HG02938 (cell line): ENCODE results near the gene TLX1.

ENCODE experiments used
- ATAC-seq: cut with Tn5 transposase; IDR thresholded peaks from one replicate; pipeline ENCODE4 v1.9.1; 2021; ENCODE audit warnings: mild to moderate bottlenecking, moderate library complexity; ENCODE audit not compliant: unreplicated experiment

TLX1 gene

DNA sequence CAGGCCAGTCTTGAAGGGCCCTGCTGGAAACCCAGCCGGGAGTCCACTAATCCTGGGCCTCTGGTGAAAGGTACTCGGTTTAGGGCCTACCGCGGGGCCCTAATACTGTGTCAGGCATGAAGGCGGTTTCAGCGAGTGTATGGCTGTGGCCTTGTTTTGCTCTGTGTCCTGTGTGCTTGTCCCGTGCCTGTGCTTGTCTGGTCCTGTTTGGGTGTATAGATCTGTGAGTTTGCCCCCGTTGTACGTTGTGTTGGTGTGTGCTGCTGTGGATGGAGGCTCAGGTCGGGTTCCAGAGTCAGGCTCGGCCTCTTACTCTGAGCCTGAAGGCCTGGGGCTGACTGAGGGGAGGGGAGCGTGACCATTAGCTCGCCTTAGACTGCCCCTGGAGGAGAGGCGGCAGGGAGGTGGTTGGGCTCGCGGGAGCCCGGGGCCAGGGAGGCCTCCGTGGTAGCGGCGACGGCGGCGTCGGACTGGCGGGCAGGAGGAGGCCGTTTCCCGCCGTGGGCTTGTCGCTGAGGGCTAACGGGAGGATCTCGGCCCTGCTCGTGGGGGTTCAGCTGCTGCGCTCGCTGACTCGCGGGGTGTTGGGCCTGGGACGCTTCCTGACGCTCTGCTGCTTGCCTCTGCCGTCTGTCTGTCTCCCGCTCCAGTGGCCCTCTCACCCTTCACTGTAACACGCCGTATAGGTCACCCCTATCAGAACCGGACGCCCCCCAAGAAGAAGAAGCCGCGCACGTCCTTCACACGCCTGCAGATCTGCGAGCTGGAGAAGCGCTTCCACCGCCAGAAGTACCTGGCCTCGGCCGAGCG, 2.6 kb downstream of the TLX1 start:
- ATAC-seq = no peak

DNA sequence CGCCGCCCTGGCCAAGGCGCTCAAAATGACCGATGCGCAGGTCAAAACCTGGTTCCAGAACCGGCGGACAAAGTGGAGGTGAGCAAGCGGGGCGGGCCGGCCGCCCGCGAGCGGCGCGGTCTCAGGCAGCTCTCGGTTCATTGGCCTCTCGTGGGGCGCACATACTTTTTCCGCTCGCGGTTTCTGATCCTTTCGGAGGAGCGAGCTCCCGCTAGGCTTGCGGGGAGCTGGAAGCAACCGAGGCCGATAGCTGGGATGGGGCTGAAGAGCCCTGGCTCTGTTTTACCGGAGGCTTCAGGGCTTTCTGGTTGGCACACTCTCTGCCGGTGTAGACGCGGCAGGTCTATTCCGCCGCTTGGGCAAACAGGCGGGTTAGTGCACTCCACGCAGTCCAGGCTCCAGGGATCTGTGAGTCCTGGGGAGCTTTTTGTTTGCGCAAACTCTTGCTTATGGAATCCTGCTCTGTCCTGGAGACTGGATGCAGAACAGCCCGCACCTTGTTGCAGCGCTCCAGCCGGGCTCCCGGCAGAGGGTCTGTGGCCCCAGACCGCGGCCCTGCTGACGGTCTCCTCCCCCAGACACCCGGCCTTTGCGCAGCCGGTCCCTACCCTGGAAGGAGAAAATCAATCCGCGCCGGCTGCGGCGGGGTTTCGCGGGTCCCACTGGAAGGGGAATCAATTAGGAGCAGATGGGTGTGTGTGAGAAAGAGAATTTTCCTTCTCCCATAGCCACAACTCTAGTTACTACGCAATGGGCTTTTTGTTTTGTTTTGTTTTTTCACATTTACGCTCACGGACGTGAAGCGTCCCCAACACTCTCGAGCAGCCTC, 3.4 kb downstream of the TLX1 start:
- ATAC-seq = no peak

DNA sequence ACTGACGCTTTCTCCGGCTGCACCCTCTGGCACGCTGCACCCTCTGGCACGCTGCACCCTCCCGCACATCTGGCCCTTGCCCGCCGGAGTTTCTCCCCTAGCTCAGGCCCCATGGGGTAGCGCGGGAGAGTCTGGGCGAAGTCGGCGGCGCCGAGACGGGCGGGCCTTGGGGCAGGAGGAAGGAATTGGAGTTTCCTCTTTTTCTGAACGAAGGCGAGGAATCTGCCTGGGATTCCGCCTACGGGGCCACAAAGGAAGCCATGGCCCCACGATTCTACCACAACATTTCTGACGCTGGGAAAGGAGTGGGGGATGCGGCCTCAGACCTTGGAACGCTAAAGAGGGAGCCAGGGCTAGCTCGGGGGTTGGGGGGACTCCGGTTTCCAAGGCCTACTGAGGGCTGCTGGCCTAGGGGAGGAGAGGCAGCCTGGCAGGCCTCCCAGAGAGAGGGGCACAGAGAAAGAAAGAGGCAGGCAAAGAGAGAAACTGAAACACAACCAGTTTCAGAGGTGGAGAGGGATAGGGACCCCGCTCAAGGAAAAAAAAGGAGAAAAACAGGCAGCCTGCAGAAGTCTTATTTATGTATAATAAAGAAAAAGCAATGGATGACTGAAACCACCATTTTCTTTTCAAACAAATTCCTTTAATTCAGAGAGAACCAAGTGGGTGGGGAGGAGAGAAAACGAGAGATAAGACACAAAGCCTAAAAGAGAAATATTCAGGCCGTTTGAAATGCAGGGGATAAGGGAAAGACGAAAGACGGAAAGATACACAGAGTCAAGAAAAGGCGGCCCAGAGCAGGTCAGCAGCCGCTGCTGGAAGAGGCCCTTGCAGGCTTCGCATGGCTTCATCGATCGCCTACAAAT, 4.3 kb downstream of the TLX1 start:
- ATAC-seq = no peak

DNA sequence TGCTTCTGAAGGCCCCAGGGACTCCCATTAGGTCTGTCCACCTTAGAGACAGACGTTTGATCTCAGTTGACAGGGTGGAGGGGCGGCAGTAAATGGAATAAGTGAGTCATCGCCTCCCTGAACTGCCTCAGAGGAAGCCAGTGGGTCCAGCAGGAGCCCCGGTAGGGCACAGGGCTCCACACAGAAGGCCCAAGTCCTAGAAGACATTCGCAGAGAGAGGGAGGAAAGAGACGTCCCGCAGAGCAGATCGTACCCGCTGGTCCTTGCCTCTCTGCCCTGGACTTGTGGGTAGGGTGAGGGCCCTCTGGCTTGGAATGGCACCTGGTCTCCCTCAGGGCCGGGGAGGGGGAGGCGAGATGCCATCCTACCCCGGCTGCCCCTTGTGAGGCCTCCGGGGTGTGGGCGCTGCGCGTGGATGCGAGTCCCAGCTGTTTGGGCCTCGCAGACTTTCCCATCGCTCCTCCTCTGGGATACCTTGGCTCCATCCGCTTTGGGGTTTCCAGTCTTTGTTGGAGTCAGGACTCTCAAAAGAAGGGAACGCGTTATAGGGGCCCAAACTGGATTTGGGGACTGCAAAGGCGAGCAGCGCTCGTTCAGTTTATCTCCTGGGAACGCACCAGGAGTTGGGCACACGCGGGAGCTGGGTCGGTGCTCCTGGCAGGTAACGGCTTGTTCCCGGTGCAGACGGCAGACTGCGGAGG, 5.1 kb downstream of the TLX1 start:
- ATAC-seq = no peak

DNA sequence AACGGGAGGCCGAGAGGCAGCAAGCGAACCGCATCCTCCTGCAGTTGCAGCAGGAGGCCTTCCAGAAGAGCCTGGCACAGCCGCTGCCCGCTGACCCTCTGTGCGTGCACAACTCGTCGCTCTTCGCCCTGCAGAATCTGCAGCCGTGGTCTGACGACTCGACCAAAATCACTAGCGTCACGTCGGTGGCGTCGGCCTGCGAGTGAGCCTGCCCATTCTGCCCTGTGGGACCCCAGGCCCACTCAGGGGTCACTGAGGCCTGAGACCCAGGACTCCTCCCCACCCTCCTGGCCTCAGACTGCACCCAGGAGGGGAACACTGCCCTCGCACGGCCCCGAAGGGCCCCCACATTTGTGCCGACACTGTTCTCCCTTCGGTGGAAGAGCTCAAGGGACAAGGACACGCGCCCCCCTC, 5.6 kb downstream of the TLX1 start:
- ATAC-seq = no peak

DNA sequence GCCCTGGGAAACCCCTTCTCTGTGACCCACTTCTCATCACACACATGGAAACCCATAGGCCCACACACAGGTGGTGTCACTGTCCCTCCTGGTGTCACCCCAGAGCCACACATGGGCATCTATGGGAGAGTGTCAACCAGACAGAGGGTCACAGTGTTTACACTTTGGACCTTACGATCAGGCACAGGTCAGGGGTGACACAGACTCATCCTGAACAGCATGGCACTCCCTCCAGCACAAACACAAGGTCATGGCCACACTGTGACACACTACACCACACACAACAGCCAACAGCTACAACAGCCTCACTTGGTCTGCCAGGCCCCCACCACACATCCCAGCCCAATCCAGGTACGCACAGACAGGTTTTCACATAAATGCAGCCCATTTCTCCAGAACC, 6.2 kb downstream of the TLX1 start:
- no peak for ATAC-seq

DNA sequence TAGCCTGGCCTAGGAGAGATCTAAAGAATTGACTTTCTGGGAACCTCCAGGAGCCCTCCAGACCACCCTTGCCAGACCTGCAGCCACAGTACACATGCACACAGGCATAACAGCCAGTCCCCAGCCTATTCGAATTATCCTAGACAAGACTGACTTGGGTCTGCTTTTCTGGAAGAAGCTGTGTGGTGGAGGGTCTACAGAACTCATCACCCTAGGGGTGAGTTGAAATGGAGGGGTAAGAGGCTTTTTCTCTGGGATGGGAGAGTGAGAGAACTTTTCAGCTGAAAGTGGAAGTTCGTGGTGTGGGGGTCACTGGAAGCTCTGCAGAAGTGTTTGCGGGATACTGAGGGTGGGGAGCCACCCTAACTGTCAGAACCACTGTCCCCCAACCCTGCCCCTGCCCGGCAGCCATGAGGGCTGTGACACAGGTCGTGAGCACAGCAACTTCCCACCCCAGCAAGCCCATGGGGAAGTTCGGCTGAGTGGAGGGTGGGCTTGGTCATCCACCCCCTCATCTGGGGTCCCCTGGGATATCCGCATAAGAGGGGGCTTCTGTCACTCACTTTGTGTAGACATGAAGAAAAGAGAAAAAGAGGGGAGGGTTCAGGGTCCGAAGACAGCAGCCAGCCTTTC, 7.8 kb downstream of the TLX1 start:
- no peak for ATAC-seq

DNA sequence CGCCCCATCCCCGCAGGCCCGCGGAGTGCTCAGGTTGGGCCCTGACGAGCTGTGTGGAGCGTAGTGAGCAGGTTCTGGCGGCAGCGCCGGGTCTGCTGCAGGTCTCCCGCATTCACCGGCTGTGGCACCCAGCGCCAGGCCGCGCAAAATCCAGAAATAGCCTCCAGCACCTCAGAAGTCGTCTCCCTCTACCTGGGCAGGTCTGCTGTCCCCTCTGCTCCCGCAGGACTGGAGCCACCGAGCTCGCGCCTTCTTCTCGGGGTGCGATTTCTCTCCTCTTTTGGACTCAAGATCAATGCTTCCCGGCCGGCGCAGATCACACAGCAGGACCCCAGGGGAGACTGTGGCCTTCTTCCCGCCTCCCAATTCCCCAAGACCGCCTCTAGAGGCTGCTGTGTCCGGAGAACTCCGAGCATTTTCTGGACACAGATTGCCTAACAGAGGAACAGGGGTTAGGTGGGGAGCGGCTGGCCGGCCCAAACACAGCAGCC, 8.4 kb downstream of the TLX1 start:
- no peak for ATAC-seq

DNA sequence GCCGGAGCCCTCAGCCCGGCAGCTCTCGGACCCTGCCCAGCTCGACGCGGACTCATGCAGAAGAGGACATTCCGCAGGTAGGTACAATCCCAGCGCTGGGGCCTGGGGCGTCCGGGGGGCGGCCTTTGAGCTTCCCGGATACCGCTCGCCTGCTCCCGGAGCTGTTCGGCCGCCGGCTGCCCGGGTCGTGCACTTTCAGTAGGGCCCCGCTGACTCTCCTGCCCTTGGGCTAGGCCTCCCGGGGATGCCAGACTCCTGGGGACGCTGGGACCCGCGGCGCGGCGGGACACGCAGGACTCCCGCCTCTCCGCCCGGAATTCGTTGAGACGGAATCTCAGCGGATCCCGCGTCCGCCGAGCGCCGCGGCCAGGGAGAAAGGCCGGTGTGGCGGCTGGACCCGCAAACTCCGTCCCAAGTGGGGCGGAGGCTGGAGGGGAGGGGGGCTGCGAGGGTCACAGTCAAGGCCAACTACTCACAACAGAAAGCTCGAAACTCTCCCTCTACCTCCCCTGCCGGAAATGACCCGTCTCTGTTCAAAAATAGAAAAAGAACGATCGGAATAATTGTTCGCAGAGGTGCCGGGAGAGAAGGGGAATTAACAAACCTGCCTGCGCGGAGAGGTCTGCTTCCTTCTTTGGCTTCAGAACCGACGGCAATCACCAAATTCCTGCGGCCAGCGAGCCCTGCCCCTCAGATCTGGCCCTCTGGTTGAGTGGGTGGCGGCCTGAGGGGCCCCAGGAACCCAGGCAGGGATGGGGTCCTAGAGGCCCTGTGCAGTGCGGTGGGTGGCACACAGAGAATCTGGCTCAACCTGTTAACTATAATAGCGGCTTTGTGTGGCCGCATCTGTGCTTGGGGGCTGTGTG, 9.2 kb downstream of the TLX1 start:
- ATAC-seq = no peak

DNA sequence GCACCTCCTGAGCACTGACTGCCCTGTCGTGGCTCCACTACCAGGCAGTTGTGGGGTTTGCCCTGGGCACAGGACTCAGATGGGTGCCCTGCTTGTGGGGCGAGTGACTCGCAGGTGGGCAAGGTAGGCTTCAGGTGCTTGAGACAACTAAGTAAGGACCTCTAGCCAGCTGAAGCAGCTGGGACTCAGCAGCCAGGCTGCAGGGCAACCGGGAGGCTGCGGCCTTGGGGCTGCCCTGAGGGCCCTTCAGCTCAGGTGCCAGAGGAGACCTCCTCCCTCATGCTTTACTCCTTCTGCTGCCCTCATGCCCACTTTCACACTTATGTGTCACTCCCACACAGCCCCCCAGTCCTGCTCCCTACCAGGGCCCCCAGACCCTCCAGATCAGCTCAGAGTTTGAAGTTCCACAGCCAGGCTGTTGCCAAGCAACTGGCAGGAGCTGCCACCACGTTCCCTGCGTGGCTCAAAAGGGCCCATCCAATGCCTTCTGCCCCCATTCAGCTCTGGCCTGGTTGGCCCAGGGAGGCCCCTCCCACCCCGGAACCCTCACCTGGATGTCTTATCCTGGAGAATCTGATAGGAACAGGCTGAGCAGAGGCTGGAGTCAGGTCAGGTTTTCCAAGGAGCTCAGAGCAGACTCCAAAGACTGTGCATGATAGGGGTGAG, 10.0 kb downstream of the TLX1 start:
- ATAC-seq = no peak

DNA sequence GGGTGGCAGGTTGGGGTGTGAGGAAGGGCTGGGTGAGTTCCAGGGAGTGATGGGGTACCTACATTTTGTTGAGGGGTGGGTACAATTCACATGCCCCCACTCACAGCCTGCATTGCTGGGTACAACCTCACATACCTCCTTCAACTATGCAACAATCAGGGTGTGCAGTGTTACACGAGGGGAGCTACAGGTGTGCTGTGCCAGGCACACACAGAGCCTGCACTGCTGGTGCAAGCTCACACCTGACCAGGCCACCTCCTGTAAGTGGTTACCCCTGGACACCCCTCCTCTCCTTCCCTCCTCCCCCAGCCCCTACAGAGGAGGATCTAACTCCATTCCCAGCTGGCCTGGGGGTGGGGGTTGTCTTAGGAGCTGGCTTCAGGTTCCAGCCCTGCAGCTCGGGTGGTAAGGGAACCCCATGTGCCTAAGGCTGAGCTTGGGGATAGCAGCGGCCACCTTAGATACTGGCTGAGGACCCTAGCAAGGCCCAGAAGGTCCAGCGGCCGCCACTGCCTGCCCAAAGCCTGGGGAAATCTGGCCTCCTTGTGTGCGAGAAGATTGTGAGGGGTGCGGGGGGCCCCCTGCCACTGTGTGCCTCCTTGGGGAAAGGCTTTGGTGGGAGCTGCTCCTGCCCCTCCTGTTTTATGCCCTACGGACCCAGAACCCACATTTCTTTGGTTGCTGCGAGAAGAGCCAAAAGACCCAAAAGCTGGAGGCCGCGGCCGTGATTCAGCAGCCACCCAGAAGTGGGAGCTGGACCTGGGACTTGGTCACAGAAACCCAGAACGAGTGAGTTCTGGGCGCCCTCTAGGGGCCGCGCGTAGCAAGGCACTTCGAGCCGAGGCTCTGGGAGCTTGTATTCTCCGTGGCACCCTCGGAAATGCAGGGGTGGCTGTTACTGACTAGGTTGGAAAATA, 10.8 kb downstream of the TLX1 start:
- peak; percentile 58 for ATAC-seq

DNA sequence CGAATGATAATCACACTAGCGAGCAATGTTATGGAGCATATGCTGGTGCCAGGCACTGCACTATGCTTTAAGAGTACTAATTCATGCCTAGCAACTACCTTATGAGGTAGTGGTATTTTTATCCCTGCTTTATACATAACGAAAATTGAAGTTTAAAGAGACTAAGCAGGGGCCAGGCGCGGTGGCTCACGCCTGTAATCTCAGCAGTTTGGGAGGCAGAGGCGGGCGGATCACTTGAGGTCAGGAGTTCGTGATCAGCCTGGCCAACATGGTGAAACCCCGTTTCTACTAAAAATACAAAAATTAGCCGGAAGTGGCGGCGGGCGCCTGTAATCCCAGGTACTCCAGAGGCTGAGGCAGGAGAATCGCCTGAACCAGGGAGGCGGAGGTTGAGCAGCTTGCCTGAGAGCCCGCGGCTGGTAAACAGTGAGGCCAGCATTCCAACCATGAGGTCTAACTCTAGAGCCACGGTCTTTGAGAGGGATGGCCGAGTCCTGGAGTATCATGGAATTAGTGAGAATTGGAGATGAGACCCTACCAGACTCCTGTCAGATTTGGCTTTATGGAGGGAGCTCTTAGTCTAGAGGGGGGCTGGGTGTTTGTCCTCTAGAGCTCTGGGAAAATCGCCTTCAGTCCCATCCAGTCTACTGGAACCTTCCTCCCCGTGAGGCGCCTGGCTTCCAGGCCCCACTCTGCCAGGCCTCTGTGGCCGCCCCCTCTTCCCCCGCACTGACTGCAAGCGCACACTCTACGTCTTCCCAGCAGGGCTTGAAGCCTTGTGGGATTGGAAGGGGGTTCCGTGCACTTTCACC, 11.6 kb downstream of the TLX1 start:
- no peak for ATAC-seq

DNA sequence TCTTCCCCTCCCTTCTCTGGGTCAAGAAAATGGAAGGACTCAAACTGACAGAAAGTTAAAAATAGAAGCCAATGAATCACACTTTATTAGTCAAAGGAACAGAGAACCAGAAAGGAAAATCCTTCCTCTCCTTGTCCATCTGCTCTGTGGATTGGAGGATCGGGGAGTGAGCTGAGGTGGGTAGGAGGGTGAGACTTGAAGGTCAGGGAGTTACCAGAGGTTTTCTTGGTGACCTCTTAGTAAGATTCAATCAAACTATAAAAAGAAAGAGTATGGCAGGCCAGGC, 12.2 kb downstream of the TLX1 start:
- ATAC-seq = no peak

DNA sequence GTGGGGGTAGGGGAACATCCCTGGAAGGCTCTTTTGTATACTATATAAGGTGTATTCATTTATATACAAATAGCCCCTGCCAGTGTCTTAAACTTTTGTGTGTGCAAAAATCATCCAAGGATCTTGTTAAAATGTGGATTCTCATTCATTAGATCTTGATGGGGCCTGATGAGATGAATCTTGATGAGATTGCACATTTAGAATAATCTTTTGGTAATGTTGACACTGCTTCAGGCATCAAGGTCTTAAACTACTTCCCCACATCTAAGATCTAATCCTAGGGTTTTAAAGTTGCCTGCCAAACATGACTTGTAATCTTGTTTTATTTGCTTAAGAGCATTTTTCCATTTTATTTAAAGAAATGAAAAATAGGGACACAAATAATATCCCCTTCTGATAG, 13.0 kb downstream of the TLX1 start:
- no peak for ATAC-seq

DNA sequence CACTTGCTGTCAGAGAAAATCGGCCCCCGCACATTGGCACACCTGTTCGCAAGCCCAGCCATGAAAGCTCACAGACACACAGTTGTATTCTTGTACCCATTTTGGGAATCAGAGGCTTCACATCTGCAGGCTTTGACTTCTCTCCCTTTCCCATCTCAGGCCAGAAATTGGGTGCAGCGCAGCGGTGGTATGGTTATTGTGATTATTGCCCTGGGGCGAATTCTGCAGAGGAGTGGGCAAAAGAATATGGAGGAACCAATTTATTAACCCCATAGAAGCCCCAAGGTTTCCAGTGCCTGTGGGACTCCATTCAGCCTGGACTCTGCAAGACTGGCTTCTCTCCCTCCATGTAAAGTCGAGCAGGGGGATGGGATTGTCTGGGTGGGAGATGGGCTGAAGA, 14.0 kb downstream of the TLX1 start:
- ATAC-seq = no peak

DNA sequence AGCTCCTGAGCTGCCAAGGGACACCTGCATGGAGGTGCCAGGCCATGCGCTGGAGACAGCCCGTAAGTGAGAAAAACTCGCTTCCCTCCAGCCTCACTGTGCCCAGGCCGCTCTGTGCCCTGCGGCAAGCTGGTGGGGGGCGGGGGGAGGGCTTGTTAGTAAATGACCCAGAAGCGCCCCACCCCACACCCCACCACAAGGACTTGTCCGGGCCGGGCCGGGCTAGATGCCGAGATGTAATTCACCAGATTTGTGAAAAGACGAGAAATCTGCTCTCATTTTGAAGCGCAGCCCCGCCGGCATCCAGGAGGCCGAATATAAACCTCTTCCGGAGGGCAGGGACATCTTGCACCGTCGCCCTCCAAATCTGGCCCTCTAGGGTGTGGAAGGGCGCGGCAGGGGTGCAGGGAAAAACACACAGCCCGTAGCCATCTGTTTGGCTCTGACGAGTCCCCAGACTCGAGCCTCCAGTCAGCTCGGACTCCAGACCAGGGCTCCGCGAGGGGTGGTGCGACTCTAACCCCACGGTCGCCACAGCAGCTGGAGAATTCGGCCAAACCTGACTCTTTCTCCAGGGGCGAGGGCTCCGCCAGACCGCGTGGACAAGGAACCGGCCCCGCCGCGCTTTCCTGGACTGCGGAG, 14.8 kb downstream of the TLX1 start:
- no peak for ATAC-seq
